ENCODE data around the gene COQ7.

Gene COQ7

GRCh38 chr16:19067349-19068236 is at the start of gene COQ7:
Gene COQ7, plus strand, starts transcription at chr16:19067614. Its CDS starts 51 bp downstream, at chr16:19067665.
- Mint-ChIP-seq H3K27me3 (ENCODE audit: low read depth) (no peaks in the 10 kb centered on the region), H3K4me3 (peak within 1 kb of the TSS; percentile 86 to 96 (median 93)), H3K27ac (peak within 1 kb of the TSS; percentile 85 to 96 (median 92)), H3K36me3 (ENCODE audit: low read depth) (peaks cover 11% of the 10 kb centered on the region), H3K4me1 (peaks cover 5% of the 10 kb centered on the region), H3K9me3 (no peaks in the 10 kb centered on the region)
- no peak for TF ChIP-seq CTCF (IDR thresholded peaks at IDR 0.05; ENCODE audit: unreplicated experiment in 3 of 3)

- Mint-ChIP-seq H3K4me1 (no peaks in the 10 kb centered on the region), H3K27ac (no peak overlapping the region), H3K36me3 (ENCODE audit: low read depth) (no peaks in the 10 kb centered on the region), H3K4me3 (no peak overlapping the region), H3K9me3 (no peaks in the 10 kb centered on the region), H3K27me3 (ENCODE audit: low read depth) (no peaks in the 10 kb centered on the region)
- no peak for TF ChIP-seq CTCF (IDR thresholded peaks at IDR 0.05; ENCODE audit: unreplicated experiment in 3 of 3)
Observed at GRCh38 chr16:19020689-19021088, 46.7 kb upstream of the COQ7 start.

- Mint-ChIP-seq H3K9me3 (no peaks in the 10 kb centered on the region), H3K4me1 (no peaks in the 10 kb centered on the region), H3K27me3 (ENCODE audit: low read depth) (no peaks in the 10 kb centered on the region), H3K27ac (no peak overlapping the region), H3K4me3 (no peak overlapping the region), H3K36me3 (ENCODE audit: low read depth) (no peaks in the 10 kb centered on the region)
- TF ChIP-seq CTCF (IDR thresholded peaks at IDR 0.05; ENCODE audit: unreplicated experiment in 3 of 3) = no peak
Observed at GRCh38 chr16:19021747-19022146, 45.7 kb upstream of the COQ7 start.

GRCh38 chr16:19027416-19027815 is 40.0 kb upstream of the COQ7 start:
- no peaks in the 10 kb centered on the region for H3K4me1 Mint-ChIP-seq
- no peaks in the 10 kb centered on the region for H3K27me3 Mint-ChIP-seq (ENCODE audit: low read depth)
- H3K27ac Mint-ChIP-seq = no peak overlapping the region
- H3K9me3 Mint-ChIP-seq = peaks cover 2% of the 10 kb centered on the region
- no peak for TF ChIP-seq CTCF (IDR thresholded peaks at IDR 0.05; ENCODE audit: unreplicated experiment in 3 of 3)
- H3K4me3 Mint-ChIP-seq = no peak overlapping the region
- no peaks in the 10 kb centered on the region for H3K36me3 Mint-ChIP-seq (ENCODE audit: low read depth)

GRCh38 chr16:19029980-19030379 is 37.4 kb upstream of the COQ7 start:
- Mint-ChIP-seq H3K4me3 (no peak overlapping the region), H3K27me3 (ENCODE audit: low read depth) (no peaks in the 10 kb centered on the region), H3K4me1 (no peaks in the 10 kb centered on the region), H3K27ac (no peak overlapping the region), H3K9me3 (peaks cover 3% of the 10 kb centered on the region), H3K36me3 (ENCODE audit: low read depth) (no peaks in the 10 kb centered on the region)
- no peak for TF ChIP-seq CTCF (IDR thresholded peaks at IDR 0.05; ENCODE audit: unreplicated experiment in 3 of 3)

GRCh38 chr16:19031738-19032137 is 35.7 kb upstream of the COQ7 start:
- Mint-ChIP-seq H3K4me1 (no peaks in the 10 kb centered on the region), H3K27me3 (ENCODE audit: low read depth) (no peaks in the 10 kb centered on the region), H3K36me3 (ENCODE audit: low read depth) (no peaks in the 10 kb centered on the region), H3K9me3 (peaks cover 11% of the 10 kb centered on the region), H3K27ac (no peak overlapping the region), H3K4me3 (no peak overlapping the region)
- TF ChIP-seq CTCF (IDR thresholded peaks at IDR 0.05; ENCODE audit: unreplicated experiment in 3 of 3) = no peak

Measured in nephron (organoid).